ENCODE data around the gene TTLL13. TPM values are rescaled to one million over a fixed set of nuclear protein-coding genes. Genes with fewer than 3 reads are reported as not detected.

The TTLL13 gene
- total and polyA plus RNA-seq, 10 donors: 0.03 to 1.8 (median 0.17) TPM; not detected in 3

- H3K27ac ChIP-seq: no peak overlapping the region
- H3K9me3 ChIP-seq: no peaks in the 10 kb centered on the region
- peaks cover 5 to 64% (median 43%) of the 10 kb centered on the region in 6 donors for H3K4me1 ChIP-seq
- no peaks in the 10 kb centered on the region for H3K27me3 ChIP-seq (replicated peaks in 1 of 7)
- TF ChIP-seq CTCF (IDR thresholded peaks at IDR 0.05 in 8 of 11, conservative IDR thresholded peaks at IDR 0.05 in 3 of 11) (no peak), POLR2A (IDR thresholded peaks at IDR 0.05) (no peak), POLR2AphosphoS5 (IDR thresholded peaks at IDR 0.05) (no peak)
- no peak for DNase-seq
- intact Hi-C loops (cut with DNase I; ENCODE audit: low total_unique reads): no loop called here
- WGBS, 5 donors: 52 to 76% (median 62%) methylated on average over 2 of the region's 2 CpGs
- H3K36me3 ChIP-seq: peaks cover 2 to 100% (median 64%) of the 10 kb centered on the region in 6 donors
- H3K4me3 ChIP-seq: no peak overlapping the region
Measured at GRCh38 chr15:90222547-90222946, 26.8 kb upstream of the TTLL13 start.

GRCh38 chr15:90223441-90224165, 25.8 kb upstream of the TTLL13 start:
- intact Hi-C loops (cut with DNase I; ENCODE audit: low total_unique reads): no loop called here
- no peaks in the 10 kb centered on the region for H3K27me3 ChIP-seq (replicated peaks in 1 of 7)
- peak overlapping the region in 3 of 8 donors; percentile 11 to 16 (median 15) for H3K27ac ChIP-seq
- peaks cover 5 to 55% (median 36%) of the 10 kb centered on the region in 6 donors for H3K4me1 ChIP-seq
- no peaks in the 10 kb centered on the region for H3K9me3 ChIP-seq
- H3K36me3 ChIP-seq: peaks cover 9 to 100% (median 65%) of the 10 kb centered on the region in 6 donors
- 85 to 97% (median 91%) methylated on average over 21 to 22 of the region's 22 CpGs for WGBS, 5 donors
- H3K4me3 ChIP-seq: no peak overlapping the region
- TF ChIP-seq CTCF (IDR thresholded peaks at IDR 0.05 in 8 of 11, conservative IDR thresholded peaks at IDR 0.05 in 3 of 11) (no peak), POLR2AphosphoS5 (IDR thresholded peaks at IDR 0.05) (peak in 1 of 3 donors; percentile 60)
- no peak for DNase-seq

- Histone ChIP-seq H3K27ac (peak overlapping the region in 1 of 8 donors; percentile 16), H3K36me3 (peaks cover 9 to 100% (median 79%) of the 10 kb centered on the region in 6 donors), H3K9me3 (no peaks in the 10 kb centered on the region), H3K27me3 (replicated peaks in 1 of 7) (no peaks in the 10 kb centered on the region), H3K4me3 (no peak overlapping the region), H3K4me1 (peaks cover 6 to 55% (median 34%) of the 10 kb centered on the region in 6 donors)
- no peak for DNase-seq
- intact Hi-C loops (cut with DNase I; ENCODE audit: low total_unique reads): no loop called here
- 74 to 94% (median 87%) methylated on average over 4 to 17 of the region's 17 CpGs for WGBS, 5 donors
- peak in 1 of 3 donors; percentile 40 for TF ChIP-seq POLR2AphosphoS5 (IDR thresholded peaks at IDR 0.05)
- TF ChIP-seq CTCF (IDR thresholded peaks at IDR 0.05 in 8 of 11, conservative IDR thresholded peaks at IDR 0.05 in 3 of 11): no peak
Measured at GRCh38 chr15:90225047-90225446, 24.3 kb upstream of the TTLL13 start.

GRCh38 chr15:90225504-90226234, 23.7 kb upstream of the TTLL13 start:
- no peaks in the 10 kb centered on the region for H3K9me3 ChIP-seq
- intact Hi-C loops (cut with DNase I; ENCODE audit: low total_unique reads): no loop called here
- H3K36me3 ChIP-seq: peaks cover 9 to 100% (median 85%) of the 10 kb centered on the region in 6 donors
- 80 to 88% (median 88%) methylated on average over 10 to 18 of the region's 18 CpGs for WGBS, 5 donors
- TF ChIP-seq CTCF (IDR thresholded peaks at IDR 0.05 in 8 of 11, conservative IDR thresholded peaks at IDR 0.05 in 3 of 11) (no peak), POLR2A (IDR thresholded peaks at IDR 0.05) (no peak), POLR2AphosphoS5 (IDR thresholded peaks at IDR 0.05) (no peak)
- H3K4me1 ChIP-seq: peaks cover 12 to 58% (median 39%) of the 10 kb centered on the region in 6 donors
- DNase-seq: no peak
- no peak overlapping the region for H3K27ac ChIP-seq
- H3K4me3 ChIP-seq: no peak overlapping the region
- H3K27me3 ChIP-seq (replicated peaks in 1 of 7): no peaks in the 10 kb centered on the region

Data from spleen (tissue), 11 donors.